MG63 (cell line): ENCODE data around the gene PKN1. TPM values are rescaled to one million over a fixed set of nuclear protein-coding genes. Genes with fewer than 3 reads are reported as not detected.
"Not testable (repeated sequence)": the region's sequence is repeated elsewhere in the genome, so short reads cannot be mapped to it uniquely, and the experiment has no call there.

ENCODE experiments used
- DNase-seq: peaks from one replicate; pipeline ENCODE4 v3.0.0-alpha.2; 2020
- H3K27me3 ChIP-seq: fragments of 250-450 bp; sonication (Bioruptor Pico); 2 replicates; pipeline ENCODE4 v1.5.1; 2020; ENCODE audit warnings: mild to moderate bottlenecking, moderate library complexity
- H3K36me3 ChIP-seq: fragments of 250-450 bp; sonication (Bioruptor Pico); 2 replicates; pipeline ENCODE4 v1.5.1; 2020; ENCODE audit warnings: mild to moderate bottlenecking, moderate library complexity
- H3K4me3 ChIP-seq: fragments of 250-450 bp; sonication (Bioruptor Pico); 2 replicates; pipeline ENCODE4 v1.5.1; 2020; ENCODE audit warnings: mild to moderate bottlenecking, moderate library complexity
- H3K9me3 ChIP-seq: fragments of 250-450 bp; sonication (Bioruptor Pico); 2 replicates; pipeline ENCODE4 v1.5.1; 2020; ENCODE audit warnings: mild to moderate bottlenecking, moderate library complexity
- total RNA-seq: library from RNA; depleted of rRNA; stranded (reverse); fragments of >200 nt; shearing (Covaris generic); gene quantifications from 2 replicates; pipeline ENCODE4 v1.2.3, GENCODE V29; 2014; ENCODE audit warnings: low replicate concordance

PKN1 gene
- total RNA-seq, 1 experiment from 2014 or later = 128 TPM

- DNase-seq, H3K4me3 ChIP-seq, H3K27me3 ChIP-seq, H3K9me3 ChIP-seq: not testable (repeated sequence)
- peaks cover 72% of the 10 kb centered on the region for H3K36me3 ChIP-seq
Measured at GRCh38 chr19:14403145-14403930, 29.8 kb upstream of the PKN1 start.

DNA sequence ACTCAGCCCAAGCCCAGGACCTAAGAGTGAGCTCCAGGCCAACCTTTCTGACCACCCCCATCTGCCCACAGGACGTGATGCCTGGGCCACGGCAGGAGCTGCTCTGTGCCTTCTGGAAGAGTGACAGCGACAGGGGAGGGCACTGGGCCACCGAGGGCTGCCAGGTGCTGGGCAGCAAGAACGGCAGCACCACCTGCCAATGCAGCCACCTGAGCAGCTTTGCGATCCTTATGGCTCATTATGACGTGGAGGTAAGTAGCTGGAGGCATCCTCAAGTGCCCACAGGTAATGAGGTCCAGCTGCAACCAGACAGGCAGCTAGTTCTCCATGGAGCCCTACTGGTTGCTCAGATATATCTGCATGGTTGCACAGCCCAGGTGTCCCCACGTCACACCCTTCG lies 28.8 kb upstream of the PKN1 start:
- Histone ChIP-seq H3K27me3 (no peaks in the 10 kb centered on the region), H3K36me3 (peaks cover 77% of the 10 kb centered on the region), H3K9me3 (no peaks in the 10 kb centered on the region), H3K4me3 (no peak overlapping the region)
- no peak for DNase-seq

- H3K27me3 ChIP-seq = no peaks in the 10 kb centered on the region
- peaks cover 87% of the 10 kb centered on the region for H3K36me3 ChIP-seq
- DNase-seq = no peak
- H3K4me3 ChIP-seq = no peak overlapping the region
- H3K9me3 ChIP-seq = no peaks in the 10 kb centered on the region
Measured at GRCh38 chr19:14405380-14405757, 27.7 kb upstream of the PKN1 start.

DNA sequence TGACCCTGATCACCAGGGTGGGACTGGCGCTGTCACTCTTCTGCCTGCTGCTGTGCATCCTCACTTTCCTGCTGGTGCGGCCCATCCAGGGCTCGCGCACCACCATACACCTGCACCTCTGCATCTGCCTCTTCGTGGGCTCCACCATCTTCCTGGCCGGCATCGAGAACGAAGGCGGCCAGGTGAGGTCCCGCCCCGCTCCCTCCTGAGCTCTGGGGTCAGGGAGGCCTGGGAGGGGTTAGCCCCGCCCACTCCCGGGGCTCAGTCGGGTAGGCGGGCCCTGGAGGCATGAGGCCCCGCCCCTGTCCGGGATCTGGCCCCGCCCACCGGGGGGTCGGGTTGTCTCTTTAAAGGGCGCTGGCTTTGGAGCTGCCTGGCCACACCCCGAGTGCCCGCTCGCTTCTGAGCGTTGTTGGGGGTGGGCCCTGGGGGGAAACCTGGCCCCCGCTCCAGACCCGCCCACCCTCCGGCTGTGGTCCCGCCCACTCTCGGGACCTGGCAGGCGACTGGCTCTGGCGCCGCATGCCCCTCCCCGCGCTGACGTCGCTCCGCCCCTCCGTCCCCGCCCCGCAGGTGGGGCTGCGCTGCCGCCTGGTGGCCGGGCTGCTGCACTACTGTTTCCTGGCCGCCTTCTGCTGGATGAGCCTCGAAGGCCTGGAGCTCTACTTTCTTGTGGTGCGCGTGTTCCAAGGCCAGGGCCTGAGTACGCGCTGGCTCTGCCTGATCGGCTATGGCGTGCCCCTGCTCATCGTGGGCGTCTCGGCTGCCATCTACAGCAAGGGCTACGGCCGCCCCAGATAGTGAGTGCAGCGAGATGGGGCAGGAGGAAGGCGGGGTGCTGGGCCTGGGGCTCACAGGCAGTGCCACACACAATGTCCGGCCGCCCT lies 27.1 kb upstream of the PKN1 start:
- H3K4me3 ChIP-seq = no peak overlapping the region
- peaks cover 87% of the 10 kb centered on the region for H3K36me3 ChIP-seq
- H3K27me3 ChIP-seq = no peaks in the 10 kb centered on the region
- no peaks in the 10 kb centered on the region for H3K9me3 ChIP-seq
- peak; percentile 75 for DNase-seq

- Histone ChIP-seq H3K27me3 (no peaks in the 10 kb centered on the region), H3K9me3 (no peaks in the 10 kb centered on the region), H3K4me3 (no peak overlapping the region), H3K36me3 (peaks cover 87% of the 10 kb centered on the region)
- DNase-seq = no peak
Measured at GRCh38 chr19:14406645-14407401, 26.3 kb upstream of the PKN1 start.

DNA sequence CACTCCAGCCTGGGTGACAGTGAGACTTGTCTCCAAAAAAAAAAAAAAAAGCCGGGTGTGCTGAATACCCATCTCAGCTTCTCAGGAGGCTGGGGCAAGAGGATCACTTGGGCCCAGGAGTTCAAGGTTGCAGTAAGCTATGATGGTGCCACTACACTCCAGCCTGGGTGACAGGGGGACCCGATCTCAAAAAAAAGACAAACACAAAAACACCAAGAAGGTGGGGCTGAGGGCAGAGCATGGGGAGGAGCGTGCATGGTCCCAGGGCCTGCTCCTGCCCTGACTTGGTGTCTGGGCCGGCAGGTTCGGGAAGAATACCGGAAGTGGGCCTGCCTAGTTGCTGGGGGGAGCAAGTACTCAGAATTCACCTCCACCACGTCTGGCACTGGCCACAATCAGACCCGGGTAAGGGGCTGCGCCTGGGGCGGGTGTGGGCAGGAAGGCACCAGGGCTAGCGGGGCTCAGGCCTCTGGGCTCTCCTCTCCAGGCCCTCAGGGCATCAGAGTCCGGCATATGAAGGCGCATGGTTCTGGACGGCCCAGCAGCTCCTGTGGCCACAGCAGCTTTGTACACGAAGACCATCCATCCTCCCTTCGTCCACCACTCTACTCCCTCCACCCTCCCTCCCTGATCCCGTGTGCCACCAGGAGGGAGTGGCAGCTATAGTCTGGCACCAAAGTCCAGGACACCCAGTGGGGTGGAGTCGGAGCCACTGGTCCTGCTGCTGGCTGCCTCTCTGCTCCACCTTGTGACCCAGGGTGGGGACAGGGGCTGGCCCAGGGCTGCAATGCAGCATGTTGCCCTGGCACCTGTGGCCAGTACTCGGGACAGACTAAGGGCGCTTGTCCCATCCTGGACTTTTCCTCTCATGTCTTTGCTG lies 25.3 kb upstream of the PKN1 start:
- Histone ChIP-seq H3K27me3 (no peaks in the 10 kb centered on the region), H3K36me3 (peaks cover 90% of the 10 kb centered on the region), H3K4me3 (no peak overlapping the region), H3K9me3 (no peaks in the 10 kb centered on the region)
- no peak for DNase-seq

DNA sequence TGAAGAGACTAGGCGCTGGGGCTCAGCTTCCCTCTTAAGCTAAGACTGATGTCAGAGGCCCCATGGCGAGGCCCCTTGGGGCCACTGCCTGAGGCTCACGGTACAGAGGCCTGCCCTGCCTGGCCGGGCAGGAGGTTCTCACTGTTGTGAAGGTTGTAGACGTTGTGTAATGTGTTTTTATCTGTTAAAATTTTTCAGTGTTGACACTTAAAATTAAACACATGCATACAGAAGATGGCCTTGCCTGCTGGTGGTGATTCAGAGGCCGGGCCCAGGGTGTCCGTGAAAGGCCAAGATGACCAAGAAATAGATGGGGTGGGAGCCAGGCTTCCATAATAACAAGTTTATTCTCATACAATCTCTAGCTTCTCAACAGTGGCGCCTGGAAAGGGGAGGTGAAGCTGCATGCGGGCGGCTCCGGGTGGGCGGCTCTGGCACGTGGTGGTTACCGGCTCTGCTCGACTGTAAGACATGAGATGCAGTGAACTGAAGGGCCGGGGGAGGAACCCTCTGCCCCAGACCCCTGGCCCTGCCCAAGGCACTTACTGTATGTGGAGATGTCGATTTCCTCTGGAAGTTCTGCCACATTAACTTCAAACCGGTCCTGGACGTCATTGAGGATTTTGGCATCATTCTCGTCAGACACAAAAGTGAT lies 24.5 kb upstream of the PKN1 start:
- H3K9me3 ChIP-seq = no peaks in the 10 kb centered on the region
- H3K36me3 ChIP-seq = peaks cover 93% of the 10 kb centered on the region
- H3K27me3 ChIP-seq = no peaks in the 10 kb centered on the region
- DNase-seq = no peak
- no peak overlapping the region for H3K4me3 ChIP-seq

GRCh38 chr19:14409146-14410023 lies 23.7 kb upstream of the PKN1 start:
- no peak for DNase-seq

DNA sequence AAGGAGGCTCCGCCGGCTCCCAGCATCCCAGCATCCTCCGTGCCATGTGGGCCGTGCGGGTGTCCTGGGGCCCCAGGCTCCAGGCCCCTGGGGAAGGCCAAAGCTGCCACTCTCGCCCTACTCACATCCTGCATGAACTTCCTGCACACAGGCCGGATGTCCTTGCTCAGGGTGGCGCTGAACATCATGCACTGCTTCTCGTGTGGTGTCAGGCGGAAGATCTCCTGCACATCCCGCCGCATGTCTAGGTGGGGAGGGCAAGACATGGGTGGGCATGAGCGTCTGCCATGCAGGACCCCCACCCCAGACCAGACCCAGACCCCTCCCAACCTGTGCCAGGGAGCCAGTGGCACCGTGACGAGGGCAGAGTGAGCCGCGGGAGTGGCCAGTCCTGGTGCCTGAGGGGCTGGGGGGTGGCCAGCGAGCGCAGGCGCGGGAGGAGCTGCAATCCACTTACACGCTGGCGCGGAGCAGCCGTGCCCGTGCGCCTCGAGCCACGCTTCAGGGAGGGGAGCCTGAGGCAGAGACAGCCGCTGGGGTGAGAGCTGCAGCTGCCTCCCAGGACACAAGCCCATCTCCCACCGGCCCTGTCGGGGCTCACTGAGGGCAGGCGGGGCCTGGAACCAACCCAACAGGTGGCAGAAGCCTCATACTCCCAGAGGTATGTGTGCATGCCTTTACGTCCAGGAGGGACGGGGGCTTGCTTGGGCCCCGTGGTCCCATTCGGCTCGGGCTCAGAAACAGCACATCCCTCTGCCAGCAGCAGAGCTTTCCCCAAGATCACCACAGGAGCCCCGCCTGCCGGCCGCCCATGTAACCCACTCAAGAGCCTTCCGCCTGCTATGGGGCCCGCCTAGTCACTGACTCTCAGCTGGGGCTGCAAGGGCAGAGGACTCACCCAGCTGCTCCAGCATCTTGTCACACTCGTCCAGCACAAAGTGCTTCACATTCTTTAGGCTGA lies 22.7 kb upstream of the PKN1 start:
- no peaks in the 10 kb centered on the region for H3K9me3 ChIP-seq
- H3K4me3 ChIP-seq = no peak overlapping the region
- DNase-seq = no peak
- peaks cover 96% of the 10 kb centered on the region for H3K36me3 ChIP-seq
- H3K27me3 ChIP-seq = no peaks in the 10 kb centered on the region

More at GRCh38 chr19:14409146-14410023, 23.7 kb upstream of the PKN1 start:
- Histone ChIP-seq H3K4me3 (no peak overlapping the region), H3K9me3 (no peaks in the 10 kb centered on the region), H3K36me3 (peaks cover 94% of the 10 kb centered on the region), H3K27me3 (no peaks in the 10 kb centered on the region)

GRCh38 chr19:14411161-14411937 lies 21.8 kb upstream of the PKN1 start:
- Histone ChIP-seq H3K9me3 (no peaks in the 10 kb centered on the region), H3K36me3 (peaks cover 97% of the 10 kb centered on the region), H3K27me3 (no peaks in the 10 kb centered on the region), H3K4me3 (no peak overlapping the region)
- DNase-seq = no peak

DNA sequence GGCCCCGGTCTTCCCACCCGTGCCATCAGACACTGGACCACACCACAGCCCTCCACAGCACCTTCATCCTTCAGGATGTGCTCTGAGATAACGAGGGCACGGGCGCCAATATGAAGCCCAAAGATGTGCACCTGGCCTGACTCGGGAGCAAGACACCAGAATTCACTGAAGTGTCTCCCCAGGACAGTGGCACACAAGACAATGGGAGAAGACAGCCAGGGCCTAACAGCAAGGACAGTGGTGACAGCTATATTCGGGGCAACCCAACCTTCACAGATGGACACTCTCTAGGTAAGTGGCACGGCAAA lies 21.2 kb upstream of the PKN1 start:
- DNase-seq = no peak
- Histone ChIP-seq H3K36me3 (peaks cover 97% of the 10 kb centered on the region), H3K4me3 (no peak overlapping the region), H3K27me3 (no peaks in the 10 kb centered on the region), H3K9me3 (no peaks in the 10 kb centered on the region)

GRCh38 chr19:14412324-14412995 lies 20.6 kb upstream of the PKN1 start:
- no peak overlapping the region for H3K4me3 ChIP-seq
- no peaks in the 10 kb centered on the region for H3K27me3 ChIP-seq
- peaks cover 95% of the 10 kb centered on the region for H3K36me3 ChIP-seq
- no peak for DNase-seq
- no peaks in the 10 kb centered on the region for H3K9me3 ChIP-seq
